ENCODE measurements around the gene ZNF304. TPM values are rescaled to one million over a fixed set of nuclear protein-coding genes. Genes with fewer than 3 reads are reported as not detected.

Gene ZNF304
- total and polyA plus RNA-seq, 2 experiments from 2014 or later, result 3.5 to 12.4 TPM

DNA sequence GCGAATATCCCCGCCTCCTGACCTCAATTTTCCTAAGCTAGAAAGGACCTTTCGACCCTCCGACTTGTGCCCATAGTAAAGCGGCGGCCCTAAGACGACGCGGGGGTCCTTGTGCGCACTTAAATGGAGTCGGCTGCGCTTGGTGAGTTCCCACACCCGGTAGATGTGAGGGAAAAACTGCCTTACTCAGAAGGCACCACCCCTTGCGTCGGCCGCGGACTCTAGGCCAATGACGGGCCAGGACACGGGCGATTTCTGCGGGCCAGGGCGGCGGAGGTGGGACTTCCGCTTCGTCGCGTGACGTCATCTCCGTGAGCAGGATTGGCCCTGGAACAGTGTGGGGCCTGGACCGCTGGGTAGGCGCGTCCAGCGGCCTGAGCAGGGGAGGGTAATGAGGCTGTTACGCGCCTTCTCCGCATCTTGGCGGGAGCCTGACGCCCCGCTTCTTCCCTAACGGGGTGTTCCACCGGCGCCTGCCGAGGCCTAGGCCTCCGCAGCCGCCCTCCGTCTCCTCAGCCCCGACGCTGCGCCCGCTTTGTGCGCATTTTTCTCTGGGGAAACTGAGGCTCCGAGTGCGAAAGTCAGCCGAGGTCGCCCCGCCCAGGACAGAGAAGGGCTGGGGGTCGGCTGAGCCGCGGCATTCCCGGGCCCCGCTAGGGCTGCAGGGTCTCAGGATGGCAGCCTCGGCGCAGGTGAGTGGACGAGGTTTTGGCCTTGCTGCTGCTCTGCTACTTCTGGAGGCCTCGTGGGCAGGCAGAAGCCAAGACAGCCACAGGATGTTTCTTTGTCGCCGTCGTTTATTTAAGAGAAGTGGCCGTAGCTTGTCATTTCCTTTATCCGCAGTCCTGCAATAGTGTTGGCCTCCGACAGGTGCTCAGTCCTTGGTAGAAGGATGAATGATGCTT is 30.6 kb upstream of the ZNF304 start, which contains the start of gene ZNF543:
TSS of gene ZNF543 (plus strand) at position 293 of the 905 bp plus-strand sequence. CDS start at position 675, 382 bp downstream.
- Mint-ChIP-seq H3K27ac (peak within 1 kb of the TSS; percentile 96), H3K4me1 (peaks cover 16% of the 10 kb centered on the region; the same call in 2 of the 3 replicates)

GRCh38 chr19:57321116-57321515 is 30.0 kb upstream of the ZNF304 start:
- Mint-ChIP-seq H3K4me3 (peak overlapping the region; percentile 88), H3K27me3 (ENCODE audit: insufficient read depth, low read depth, poor library complexity) (peaks cover 9% of the 10 kb centered on the region), H3K27ac (peak overlapping the region; percentile 96), H3K4me1 (peaks cover 16% of the 10 kb centered on the region; the same call in 2 of the 3 replicates), H3K36me3 (ENCODE audit: low read depth) (peaks cover 26% of the 10 kb centered on the region), H3K9me3 (no peaks in the 10 kb centered on the region)
- Histone ChIP-seq H3K79me2 (replicated peaks; ENCODE audit: insufficient read depth) (peaks cover 28% of the 10 kb centered on the region), H3K9me2 (ENCODE audit: insufficient read depth) (no peaks in the 10 kb centered on the region), H3K27me3 (ENCODE audit: insufficient read depth) (peaks cover 24% of the 10 kb centered on the region), H3K4me1 (ENCODE audit: insufficient read depth) (peaks cover 13% of the 10 kb centered on the region), H3F3A (replicated peaks; ENCODE audit: low read depth) (peaks cover 12% of the 10 kb centered on the region; the same call in 1 of the 2 replicates), H3K4me3 (peak overlapping the region; percentile 91), H3K36me3 (ENCODE audit: insufficient read depth) (0 out of 2 replicates have a peak, but pooled peaks cover 8% of the 10 kb centered on the region), H3K4me2 (peak overlapping the region; percentile 99), H4K20me1 (replicated peaks; ENCODE audit: insufficient read depth) (no peaks in the 10 kb centered on the region), H3K27ac (ENCODE audit: low read depth) (no peak overlapping the region), H2AFZ (no peak overlapping the region)
- ATAC-seq (no peak), DNase-seq (ENCODE audit: low spot score) (no peak)
- TF ChIP-seq ZNF331 (CRISPR knock-in tag; IDR thresholded peaks at IDR 0.05; ENCODE audit: low read depth) (no peak), POLR2AphosphoS5 (IDR thresholded peaks at IDR 0.05; ENCODE audit: low read depth) (no peak)
- TF ChIP-seq, protein P1, sequence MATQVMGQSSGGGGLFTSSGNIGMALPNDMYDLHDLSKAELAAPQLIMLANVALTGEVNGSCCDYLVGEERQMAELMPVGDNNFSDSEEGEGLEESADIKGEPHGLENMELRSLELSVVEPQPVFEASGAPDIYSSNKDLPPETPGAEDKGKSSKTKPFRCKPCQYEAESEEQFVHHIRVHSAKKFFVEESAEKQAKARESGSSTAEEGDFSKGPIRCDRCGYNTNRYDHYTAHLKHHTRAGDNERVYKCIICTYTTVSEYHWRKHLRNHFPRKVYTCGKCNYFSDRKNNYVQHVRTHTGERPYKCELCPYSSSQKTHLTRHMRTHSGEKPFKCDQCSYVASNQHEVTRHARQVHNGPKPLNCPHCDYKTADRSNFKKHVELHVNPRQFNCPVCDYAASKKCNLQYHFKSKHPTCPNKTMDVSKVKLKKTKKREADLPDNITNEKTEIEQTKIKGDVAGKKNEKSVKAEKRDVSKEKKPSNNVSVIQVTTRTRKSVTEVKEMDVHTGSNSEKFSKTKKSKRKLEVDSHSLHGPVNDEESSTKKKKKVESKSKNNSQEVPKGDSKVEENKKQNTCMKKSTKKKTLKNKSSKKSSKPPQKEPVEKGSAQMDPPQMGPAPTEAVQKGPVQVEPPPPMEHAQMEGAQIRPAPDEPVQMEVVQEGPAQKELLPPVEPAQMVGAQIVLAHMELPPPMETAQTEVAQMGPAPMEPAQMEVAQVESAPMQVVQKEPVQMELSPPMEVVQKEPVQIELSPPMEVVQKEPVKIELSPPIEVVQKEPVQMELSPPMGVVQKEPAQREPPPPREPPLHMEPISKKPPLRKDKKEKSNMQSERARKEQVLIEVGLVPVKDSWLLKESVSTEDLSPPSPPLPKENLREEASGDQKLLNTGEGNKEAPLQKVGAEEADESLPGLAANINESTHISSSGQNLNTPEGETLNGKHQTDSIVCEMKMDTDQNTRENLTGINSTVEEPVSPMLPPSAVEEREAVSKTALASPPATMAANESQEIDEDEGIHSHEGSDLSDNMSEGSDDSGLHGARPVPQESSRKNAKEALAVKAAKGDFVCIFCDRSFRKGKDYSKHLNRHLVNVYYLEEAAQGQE (IDR thresholded peaks at IDR 0.05; ENCODE audit: unreplicated experiment), result no peak
- TF ChIP-seq, protein P2, sequence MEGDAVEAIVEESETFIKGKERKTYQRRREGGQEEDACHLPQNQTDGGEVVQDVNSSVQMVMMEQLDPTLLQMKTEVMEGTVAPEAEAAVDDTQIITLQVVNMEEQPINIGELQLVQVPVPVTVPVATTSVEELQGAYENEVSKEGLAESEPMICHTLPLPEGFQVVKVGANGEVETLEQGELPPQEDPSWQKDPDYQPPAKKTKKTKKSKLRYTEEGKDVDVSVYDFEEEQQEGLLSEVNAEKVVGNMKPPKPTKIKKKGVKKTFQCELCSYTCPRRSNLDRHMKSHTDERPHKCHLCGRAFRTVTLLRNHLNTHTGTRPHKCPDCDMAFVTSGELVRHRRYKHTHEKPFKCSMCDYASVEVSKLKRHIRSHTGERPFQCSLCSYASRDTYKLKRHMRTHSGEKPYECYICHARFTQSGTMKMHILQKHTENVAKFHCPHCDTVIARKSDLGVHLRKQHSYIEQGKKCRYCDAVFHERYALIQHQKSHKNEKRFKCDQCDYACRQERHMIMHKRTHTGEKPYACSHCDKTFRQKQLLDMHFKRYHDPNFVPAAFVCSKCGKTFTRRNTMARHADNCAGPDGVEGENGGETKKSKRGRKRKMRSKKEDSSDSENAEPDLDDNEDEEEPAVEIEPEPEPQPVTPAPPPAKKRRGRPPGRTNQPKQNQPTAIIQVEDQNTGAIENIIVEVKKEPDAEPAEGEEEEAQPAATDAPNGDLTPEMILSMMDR (conservative IDR thresholded peaks at IDR 0.05; ENCODE audit: low read depth in 2 of 2), result no peak

More for the DNA sequence above, 30.6 kb upstream of the ZNF304 start, which contains the start of gene ZNF543:
- Mint-ChIP-seq H3K4me3 (peak within 1 kb of the TSS; percentile 88), H3K36me3 (ENCODE audit: low read depth) (peaks cover 20% of the 10 kb centered on the region), H3K9me3 (no peaks in the 10 kb centered on the region), H3K27me3 (ENCODE audit: insufficient read depth, low read depth, poor library complexity) (peaks cover 9% of the 10 kb centered on the region)
- H3K9me2 ChIP-seq (ENCODE audit: insufficient read depth), result no peaks in the 10 kb centered on the region
- peak within 1 kb of the TSS; percentile 89 for H3K27ac ChIP-seq (ENCODE audit: low read depth)
- 0 out of 2 replicates have a peak, but pooled peaks cover 4% of the 10 kb centered on the region for H3K36me3 ChIP-seq (ENCODE audit: insufficient read depth)
- TF ChIP-seq EZH2 (IDR thresholded peaks at IDR 0.05; ENCODE audit: low read depth, unreplicated experiment), result no peak
- TF ChIP-seq EZH2phosphoT487 (IDR thresholded peaks at IDR 0.05; ENCODE audit: unreplicated experiment), result no peak
- TF ChIP-seq POLR2AphosphoS5 (IDR thresholded peaks at IDR 0.05; ENCODE audit: low read depth), result peak; percentile 90
- TF ChIP-seq, protein P3, sequence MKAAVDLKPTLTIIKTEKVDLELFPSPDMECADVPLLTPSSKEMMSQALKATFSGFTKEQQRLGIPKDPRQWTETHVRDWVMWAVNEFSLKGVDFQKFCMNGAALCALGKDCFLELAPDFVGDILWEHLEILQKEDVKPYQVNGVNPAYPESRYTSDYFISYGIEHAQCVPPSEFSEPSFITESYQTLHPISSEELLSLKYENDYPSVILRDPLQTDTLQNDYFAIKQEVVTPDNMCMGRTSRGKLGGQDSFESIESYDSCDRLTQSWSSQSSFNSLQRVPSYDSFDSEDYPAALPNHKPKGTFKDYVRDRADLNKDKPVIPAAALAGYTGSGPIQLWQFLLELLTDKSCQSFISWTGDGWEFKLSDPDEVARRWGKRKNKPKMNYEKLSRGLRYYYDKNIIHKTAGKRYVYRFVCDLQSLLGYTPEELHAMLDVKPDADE (IDR thresholded peaks at IDR 0.05), result peak; percentile 64; the same call in 1 of the 2 replicates
- peak; percentile 99 for TF ChIP-seq CREB1 (CRISPR knock-in tag; IDR thresholded peaks at IDR 0.05; ENCODE audit: low read depth)
- ATAC-seq (peak; percentile 95), DNase-seq (ENCODE audit: low spot score) (peak; percentile 99)
- H3K4me2 ChIP-seq, result peak within 1 kb of the TSS; percentile 99
- peaks cover 31% of the 10 kb centered on the region for H3K27me3 ChIP-seq (ENCODE audit: insufficient read depth)
- H2AFZ ChIP-seq, result peak within 1 kb of the TSS; percentile 89; the same call in 1 of the 2 replicates
- H3K79me2 ChIP-seq (replicated peaks; ENCODE audit: insufficient read depth), result peaks cover 28% of the 10 kb centered on the region
- H4K20me1 ChIP-seq (replicated peaks; ENCODE audit: insufficient read depth), result no peaks in the 10 kb centered on the region
- H3F3A ChIP-seq (replicated peaks; ENCODE audit: low read depth), result peaks cover 12% of the 10 kb centered on the region; the same call in 1 of the 2 replicates
- peak within 1 kb of the TSS; percentile 91 for H3K4me3 ChIP-seq
- peaks cover 13% of the 10 kb centered on the region for H3K4me1 ChIP-seq (ENCODE audit: insufficient read depth)

All from GM23338 (cell line).